PC-9 (cell line): ENCODE results near the gene NIPAL1.

Experiments
- EZH2 ChIP-seq: fragments of 200-600 bp; sonication (generic); IDR thresholded peaks from 2 replicates; pipeline ENCODE4 v1.8.0; 2017; ENCODE audit warnings: antibody characterized with exemption, low read depth
- TF ChIP-seq, protein P1 (sequence below): fragments of 200-600 bp; sonication (generic); conservative IDR thresholded peaks from 2 replicates; pipeline ENCODE4 v1.6.1; 2017; ENCODE audit warnings: mixed run types, antibody characterized with exemption, mild to moderate bottlenecking, moderate library complexity

DNA sequence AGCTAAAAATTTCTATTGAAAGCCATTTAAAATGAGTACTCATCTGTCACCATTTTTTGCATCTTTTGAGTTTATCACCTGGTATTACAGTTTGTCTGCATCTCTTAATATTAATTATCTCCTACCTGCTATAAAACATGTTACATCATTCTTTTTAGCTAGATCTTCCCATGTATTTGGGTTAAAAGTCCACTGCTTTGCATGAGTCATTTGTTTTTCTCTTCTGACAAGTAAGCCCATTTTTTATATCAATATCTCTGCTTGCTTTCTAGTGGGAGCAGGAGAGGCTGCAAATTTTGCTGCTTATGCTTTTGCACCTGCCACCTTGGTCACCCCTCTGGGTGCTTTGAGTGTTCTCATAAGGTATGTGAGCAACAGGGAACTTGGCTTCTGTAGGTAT is 16.1 kb downstream of the NIPAL1 start:
- TF ChIP-seq, protein P1, sequence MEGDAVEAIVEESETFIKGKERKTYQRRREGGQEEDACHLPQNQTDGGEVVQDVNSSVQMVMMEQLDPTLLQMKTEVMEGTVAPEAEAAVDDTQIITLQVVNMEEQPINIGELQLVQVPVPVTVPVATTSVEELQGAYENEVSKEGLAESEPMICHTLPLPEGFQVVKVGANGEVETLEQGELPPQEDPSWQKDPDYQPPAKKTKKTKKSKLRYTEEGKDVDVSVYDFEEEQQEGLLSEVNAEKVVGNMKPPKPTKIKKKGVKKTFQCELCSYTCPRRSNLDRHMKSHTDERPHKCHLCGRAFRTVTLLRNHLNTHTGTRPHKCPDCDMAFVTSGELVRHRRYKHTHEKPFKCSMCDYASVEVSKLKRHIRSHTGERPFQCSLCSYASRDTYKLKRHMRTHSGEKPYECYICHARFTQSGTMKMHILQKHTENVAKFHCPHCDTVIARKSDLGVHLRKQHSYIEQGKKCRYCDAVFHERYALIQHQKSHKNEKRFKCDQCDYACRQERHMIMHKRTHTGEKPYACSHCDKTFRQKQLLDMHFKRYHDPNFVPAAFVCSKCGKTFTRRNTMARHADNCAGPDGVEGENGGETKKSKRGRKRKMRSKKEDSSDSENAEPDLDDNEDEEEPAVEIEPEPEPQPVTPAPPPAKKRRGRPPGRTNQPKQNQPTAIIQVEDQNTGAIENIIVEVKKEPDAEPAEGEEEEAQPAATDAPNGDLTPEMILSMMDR, result no peak
- no peak for TF ChIP-seq EZH2
